GM21529 (cell line): ENCODE results near the gene ZNF780B.
"Not testable (repeated sequence)": the region's sequence is repeated elsewhere in the genome, so short reads cannot be mapped to it uniquely, and the experiment has no call there.

Experiments used
- ATAC-seq: cut with Tn5 transposase; IDR thresholded peaks from one replicate; pipeline ENCODE4 v1.9.1; 2021; ENCODE audit not compliant: unreplicated experiment

The ZNF780B gene

GRCh38 chr19:40041718-40042117 lies 14.3 kb downstream of the ZNF780B start:
- not testable (repeated sequence) for ATAC-seq

- ATAC-seq: not testable (repeated sequence)
These were observed 18.0 kb downstream of the ZNF780B start for GRCh38 chr19:40038047-40038446.

DNA sequence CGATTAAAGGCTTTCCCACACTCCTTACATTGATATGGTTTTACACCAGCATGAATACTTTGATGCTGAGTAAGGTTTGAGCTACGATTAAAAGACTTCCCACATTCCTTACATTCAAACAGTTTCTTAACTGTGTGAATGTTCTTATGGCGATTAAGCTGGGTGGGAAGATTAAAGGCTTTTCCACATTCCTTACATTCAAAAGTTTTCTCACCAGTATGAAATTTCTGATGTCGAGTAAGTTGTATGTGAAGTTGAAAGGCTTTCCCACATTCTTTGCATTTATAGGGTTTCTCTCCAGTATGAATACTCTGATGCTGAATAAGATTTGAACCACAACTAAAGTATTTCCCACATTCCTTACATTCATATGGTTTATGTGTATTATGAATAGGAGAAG lies 20.0 kb downstream of the ZNF780B start:
- ATAC-seq: no peak

DNA sequence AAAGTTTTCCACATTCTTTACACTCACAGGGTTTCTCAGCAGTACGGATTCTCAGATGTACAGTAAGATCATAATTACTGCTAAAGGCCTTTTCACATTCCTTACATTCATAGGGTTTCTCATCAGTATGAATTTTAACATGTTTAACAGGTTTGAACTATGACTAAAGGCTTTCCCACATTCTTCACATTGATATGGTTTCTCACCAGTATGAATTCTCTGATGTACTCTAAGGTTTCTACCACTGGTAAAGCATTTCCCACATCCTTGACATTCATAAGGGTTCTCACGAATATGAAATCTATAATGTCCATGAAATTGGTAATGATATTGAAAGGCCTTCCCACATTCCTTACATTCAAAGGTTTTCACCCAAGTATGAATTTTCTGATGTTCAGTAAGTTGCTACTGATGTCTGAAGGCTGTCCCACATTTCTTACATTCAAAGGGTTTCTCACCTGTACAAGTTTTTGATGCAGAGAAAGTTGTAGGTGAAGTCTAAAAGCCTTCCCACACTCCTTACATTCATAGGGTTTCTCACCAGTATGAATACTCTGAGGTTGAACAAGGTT lies 22.0 kb downstream of the ZNF780B start:
- ATAC-seq: no peak

DNA sequence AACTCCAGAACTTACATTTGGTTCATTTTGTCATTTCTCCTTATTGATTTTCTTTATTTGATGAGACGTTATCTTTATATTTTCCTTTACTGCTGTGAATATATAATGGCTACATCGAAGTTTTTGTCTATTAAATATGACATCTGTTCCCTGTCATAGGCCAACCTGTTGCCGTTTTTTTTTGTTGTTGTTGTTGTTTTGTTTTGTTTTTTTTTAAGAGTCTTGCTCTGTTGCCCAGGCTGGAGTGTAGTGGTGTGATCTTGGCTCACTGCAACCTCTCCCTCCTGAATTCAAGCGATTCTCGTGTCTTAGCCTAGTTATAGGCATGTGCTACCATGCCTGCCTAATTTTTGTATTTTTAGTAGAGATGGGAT lies 29.4 kb downstream of the ZNF780B start:
- ATAC-seq: no peak

- ATAC-seq: no peak
These were observed 30.0 kb downstream of the ZNF780B start for GRCh38 chr19:40025938-40026596.

DNA sequence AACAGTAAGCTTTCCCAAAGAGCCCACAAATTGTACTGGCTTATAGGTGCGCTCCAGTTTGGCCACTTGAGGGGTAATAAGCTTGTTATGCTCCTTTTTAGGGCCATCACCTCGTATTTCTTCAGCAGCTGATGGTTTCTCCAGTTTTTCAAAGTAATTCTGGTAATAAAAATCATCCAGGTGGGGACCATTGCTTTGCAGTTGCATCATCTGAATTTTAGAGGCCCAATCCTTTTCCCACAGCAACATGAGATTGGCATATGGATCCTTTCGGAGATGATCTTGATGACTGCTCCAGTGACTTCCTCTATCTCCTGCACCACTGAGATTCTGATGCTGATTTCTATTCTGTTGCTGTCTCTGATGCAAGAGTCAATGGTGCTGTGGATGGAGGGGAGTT lies 32.1 kb downstream of the ZNF780B start:
- no peak for ATAC-seq

GRCh38 chr19:40013991-40014390 lies 42.0 kb downstream of the ZNF780B start:
- ATAC-seq: no peak

DNA sequence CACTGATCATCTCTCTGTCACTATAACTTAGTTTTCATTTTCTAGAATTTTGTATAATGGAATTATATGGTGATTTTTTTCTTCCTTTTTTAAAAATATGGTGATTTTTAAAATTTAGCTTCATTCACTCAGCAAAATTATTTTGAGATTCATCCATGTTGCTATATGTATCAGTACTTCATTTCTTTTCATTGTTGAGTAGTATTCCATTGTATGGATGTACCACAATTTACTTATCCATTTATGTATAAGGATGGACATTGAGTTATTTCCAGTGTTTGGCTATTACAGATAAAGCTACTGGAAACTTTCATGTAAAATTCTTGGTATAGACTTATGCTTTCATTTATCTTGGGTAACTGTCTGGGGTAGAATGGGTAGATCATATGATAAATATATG lies 46.4 kb downstream of the ZNF780B start:
- ATAC-seq: no peak

- ATAC-seq: no peak
These were observed 49.7 kb downstream of the ZNF780B start for GRCh38 chr19:40006273-40006691.

DNA sequence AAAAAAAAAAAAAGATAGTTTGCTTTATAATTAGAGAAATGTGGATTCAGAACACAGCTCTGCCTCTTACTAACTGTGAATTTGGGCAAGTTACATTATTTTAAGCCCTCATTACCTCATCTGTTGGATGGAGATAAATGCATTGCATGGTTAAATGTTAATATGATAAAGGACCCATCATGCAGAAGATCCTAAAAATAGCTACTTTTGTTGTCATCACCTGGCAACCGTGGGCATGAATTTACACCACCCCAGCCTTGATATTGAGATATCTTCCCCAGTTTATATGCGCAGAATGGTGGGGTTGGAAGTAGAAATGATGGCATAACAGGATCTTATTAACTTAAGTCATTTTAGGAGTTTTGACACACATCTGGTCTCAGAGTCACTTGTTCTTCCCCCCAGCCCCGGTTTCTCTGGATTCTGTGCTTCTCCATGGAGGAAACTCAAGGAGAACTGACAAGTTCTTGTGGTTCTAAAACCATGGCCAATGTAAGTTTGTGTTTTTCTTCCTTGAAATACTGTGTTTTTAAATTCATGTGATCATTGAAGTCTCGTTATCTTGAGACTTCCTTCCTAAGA lies 50.2 kb downstream of the ZNF780B start:
- ATAC-seq: no peak

GRCh38 chr19:39998501-39998900 lies 57.5 kb downstream of the ZNF780B start:
- no peak for ATAC-seq

- no peak for ATAC-seq
These were observed 58.3 kb downstream of the ZNF780B start for GRCh38 chr19:39997638-39998216.

DNA sequence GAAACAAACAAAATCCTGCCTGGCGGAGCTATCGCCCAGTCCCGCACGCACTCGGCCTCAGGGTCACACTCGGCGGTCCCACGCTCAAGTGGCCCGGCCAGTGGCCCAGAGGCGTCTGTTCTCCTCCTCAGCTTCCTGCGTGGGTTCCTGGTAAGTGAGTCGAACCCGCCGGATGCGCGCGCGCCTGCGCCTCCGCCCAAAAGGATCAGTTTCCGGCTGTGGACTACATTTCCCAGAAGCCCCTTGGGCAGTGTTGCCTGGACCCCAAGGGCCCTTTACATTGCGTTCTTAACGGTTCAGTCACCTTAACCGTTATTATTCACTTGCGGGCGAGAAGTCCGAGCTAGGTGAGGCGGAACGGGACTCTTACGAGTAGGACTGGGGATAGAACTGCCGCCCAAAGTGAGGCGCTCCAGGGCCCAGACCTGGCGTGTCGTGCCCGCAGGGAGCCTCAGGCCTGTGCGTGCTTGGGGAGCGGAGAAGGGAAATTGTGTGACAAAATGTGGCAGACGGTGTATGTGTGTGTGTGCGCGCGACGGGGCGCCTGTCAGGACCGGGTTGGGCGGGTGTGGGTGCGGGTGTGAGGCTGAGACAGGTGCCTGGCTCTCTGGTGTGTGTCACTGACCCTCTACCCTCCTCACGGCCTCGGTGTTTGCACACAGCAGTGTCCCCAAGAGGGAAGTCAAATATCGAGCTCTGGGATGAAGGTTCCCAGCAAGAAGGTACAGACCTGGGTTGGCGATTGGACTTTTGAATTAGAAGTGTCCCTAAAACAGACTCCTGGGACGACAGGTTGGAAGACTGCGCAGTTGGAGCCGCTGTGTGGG lies 59.0 kb downstream of the ZNF780B start, which contains the start of gene ZNF546:
ZNF546 (plus strand) TSS at position 250 of the 827 bp plus-strand sequence. CDS start 1,267 bp downstream, outside the sequence.
- ATAC-seq: peak; percentile 87

- ATAC-seq: peak; percentile 32
These were observed 59.7 kb downstream of the ZNF780B start for GRCh38 chr19:39996218-39996810.

DNA sequence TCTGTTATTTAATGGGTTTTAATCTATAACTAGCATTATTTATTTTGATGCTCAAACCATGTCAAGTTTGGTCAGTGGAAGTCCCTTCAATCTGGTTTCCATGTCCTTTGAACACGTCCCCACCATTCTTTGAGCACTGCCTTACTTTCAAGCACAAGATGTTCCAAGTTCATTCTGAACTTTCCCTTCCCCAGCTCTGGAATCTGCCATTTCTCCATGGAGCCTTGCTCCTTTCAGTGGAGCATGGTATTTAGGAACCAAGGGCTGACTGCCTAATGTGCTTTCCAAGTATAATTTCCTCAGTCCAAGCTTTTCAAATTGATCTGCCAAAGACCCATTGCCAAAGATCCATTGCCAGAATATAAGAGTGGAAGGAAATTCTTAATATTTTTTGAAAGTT lies 60.2 kb downstream of the ZNF780B start:
- no peak for ATAC-seq

DNA sequence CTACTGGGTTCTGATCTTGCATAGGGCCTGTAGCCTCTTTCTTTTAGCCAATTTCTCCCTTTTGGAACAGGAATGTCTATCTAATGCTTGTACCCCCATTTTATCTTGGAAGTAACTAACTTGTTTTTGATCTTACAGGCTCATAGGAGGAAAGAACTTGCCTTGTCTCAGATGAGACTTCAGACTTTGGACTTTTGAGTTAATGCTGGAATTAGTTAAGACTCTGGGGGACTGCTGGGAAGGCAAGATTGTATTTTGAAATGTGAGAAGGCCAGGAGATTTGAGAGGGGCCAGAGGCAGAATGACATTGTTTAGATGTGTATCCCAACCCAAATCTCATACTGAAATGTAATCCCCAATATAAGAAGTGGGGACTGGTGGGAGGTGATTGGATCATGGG lies 61.7 kb downstream of the ZNF780B start:
- ATAC-seq: no peak

- ATAC-seq: no peak
These were observed 62.4 kb downstream of the ZNF780B start for GRCh38 chr19:39993605-39994004.

DNA sequence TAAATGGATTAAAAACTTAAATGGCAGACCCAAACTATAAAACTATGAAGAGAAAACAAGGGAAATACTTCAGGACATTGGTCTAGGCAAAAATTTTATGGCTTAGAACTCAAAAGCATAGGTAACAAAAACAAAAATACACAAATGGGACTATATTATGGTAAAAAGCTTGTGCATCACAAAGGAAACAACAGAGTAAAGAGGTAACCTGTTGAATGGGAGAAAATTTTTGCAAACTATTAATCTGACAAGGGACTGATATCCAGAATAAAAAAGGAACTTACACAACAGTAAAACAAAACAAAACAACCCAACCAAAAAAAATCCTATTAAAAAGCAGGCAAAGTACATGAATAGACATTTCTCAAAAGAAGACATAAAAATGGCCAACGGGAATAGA lies 68.4 kb downstream of the ZNF780B start:
- ATAC-seq: no peak

DNA sequence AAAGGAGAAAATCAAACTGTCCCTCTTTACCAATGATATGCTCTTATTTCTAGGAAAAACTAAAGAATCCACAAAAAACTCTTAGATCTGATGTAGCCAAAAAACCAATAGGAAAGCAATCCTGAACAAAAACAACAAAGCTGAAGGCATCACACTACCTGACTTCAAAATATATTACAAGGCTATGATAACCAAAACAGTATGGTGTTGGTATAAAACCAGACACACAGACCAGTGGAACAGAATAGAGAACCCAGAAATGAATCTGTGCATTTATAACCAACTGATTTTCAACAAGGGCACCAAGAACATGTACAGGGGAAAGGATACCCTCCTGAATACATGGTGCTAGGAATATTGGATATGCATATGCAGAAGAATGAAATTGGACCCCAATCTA lies 68.9 kb downstream of the ZNF780B start:
- no peak for ATAC-seq

DNA sequence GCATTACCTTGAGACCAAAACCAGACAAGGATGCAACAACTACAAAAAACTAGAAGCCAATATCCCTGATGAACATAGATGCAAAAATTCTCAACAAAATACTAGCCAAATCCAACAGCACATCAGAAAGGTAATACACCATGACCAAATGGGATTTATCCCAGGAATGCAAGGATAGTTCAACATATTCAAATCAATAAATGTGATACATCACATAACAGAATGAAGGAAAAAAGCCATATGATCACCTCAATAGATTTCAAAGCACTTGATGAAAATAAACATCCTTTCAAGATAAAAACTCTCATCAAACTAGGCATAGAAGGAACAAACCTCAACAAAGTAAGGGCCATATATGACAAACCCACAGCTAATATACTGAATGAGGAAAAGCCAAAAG lies 69.4 kb downstream of the ZNF780B start:
- no peak for ATAC-seq
